Stimulated activated CD4-positive, alpha-beta T cell treated with anti-CD3 and anti-CD28 coated beads, Interleukin-4, amount 100 ng/mL, for 1 hour (primary cell): Measurements from ENCODE around the gene PTPN23.
"Not testable (repeated sequence)": the region's sequence is repeated elsewhere in the genome, so short reads cannot be mapped to it uniquely, and the experiment has no call there.

Experiments used
- DNase-seq: peaks from one replicate; pipeline ENCODE4 v3.0.0-alpha.2; 2020

Gene PTPN23

GRCh38 chr3:47380601-47381316 lies at the start of gene PTPN23:
TSS of gene PTPN23 (plus strand) at chr3:47381021. CDS start at chr3:47381097, 76 bp downstream.
- peak; percentile 98 for DNase-seq

GRCh38 chr3:47333907-47334306 lies 46.9 kb upstream of the PTPN23 start:
- DNase-seq = no peak

GRCh38 chr3:47337656-47338055 lies 43.2 kb upstream of the PTPN23 start:
- DNase-seq = no peak

- DNase-seq = no peak
Observed at GRCh38 chr3:47339951-47340350, 40.9 kb upstream of the PTPN23 start.

- no peak for DNase-seq
Observed at GRCh38 chr3:47340866-47341265, 40.0 kb upstream of the PTPN23 start.

GRCh38 chr3:47342151-47342550 lies 38.7 kb upstream of the PTPN23 start:
- no peak for DNase-seq

- no peak for DNase-seq
Observed at GRCh38 chr3:47342812-47343211, 38.0 kb upstream of the PTPN23 start.

- DNase-seq = no peak
Observed at GRCh38 chr3:47343471-47343971, 37.3 kb upstream of the PTPN23 start.

- DNase-seq = no peak
Observed at GRCh38 chr3:47344971-47345370, 35.9 kb upstream of the PTPN23 start.

- DNase-seq = no peak
Observed at GRCh38 chr3:47347217-47347801, 33.5 kb upstream of the PTPN23 start.

GRCh38 chr3:47348411-47349154 lies 32.2 kb upstream of the PTPN23 start:
- no peak for DNase-seq

GRCh38 chr3:47355010-47355409 lies 25.8 kb upstream of the PTPN23 start:
- DNase-seq = no peak

- no peak for DNase-seq
Observed at GRCh38 chr3:47356201-47356600, 24.6 kb upstream of the PTPN23 start.

- no peak for DNase-seq
Observed at GRCh38 chr3:47359323-47359722, 21.5 kb upstream of the PTPN23 start.

GRCh38 chr3:47360110-47360517 lies 20.7 kb upstream of the PTPN23 start:
- not testable (repeated sequence) for DNase-seq

- no peak for DNase-seq
Observed at GRCh38 chr3:47362701-47363100, 18.1 kb upstream of the PTPN23 start.

- DNase-seq = no peak
Observed at GRCh38 chr3:47365213-47366153, 15.3 kb upstream of the PTPN23 start.

GRCh38 chr3:47366833-47367232 lies 14.0 kb upstream of the PTPN23 start:
- DNase-seq = no peak

- DNase-seq = no peak
Observed at GRCh38 chr3:47367631-47368030, 13.2 kb upstream of the PTPN23 start.

- not testable (repeated sequence) for DNase-seq
Observed at GRCh38 chr3:47370020-47370419, 10.8 kb upstream of the PTPN23 start.

GRCh38 chr3:47370887-47371697 lies 9.7 kb upstream of the PTPN23 start:
- peak; percentile 36 for DNase-seq

- DNase-seq = no peak
Observed at GRCh38 chr3:47374587-47374986, 6.2 kb upstream of the PTPN23 start.
